GM13977 (cell line): ENCODE data around the gene ESM1.

Source experiments
- DNase-seq: peaks from one replicate; pipeline ENCODE4 v3.0.0; 2012; ENCODE audit warnings: low spot score
- in situ Hi-C: fragments of 300-500 bp; cut with MboI; formaldehyde crosslinking; loops from one replicate; pipeline ENCODE4 v1.12.0; 2022; ENCODE audit warnings: low sequenced_read_pairs, low pct_unique_long_range_greater_than_20kb, mixed read lengths, inconsistent platforms; ENCODE audit not compliant: unreplicated experiment
- TF ChIP-seq, protein P1 (sequence below): IDR thresholded peaks from 2 replicates; pipeline ENCODE4 v1.5.1; 2012; ENCODE audit warnings: mild to moderate bottlenecking, control low read depth; ENCODE audit not compliant: insufficient read depth; ENCODE audit errors: extremely low read depth, missing control alignments

ESM1 gene

DNA sequence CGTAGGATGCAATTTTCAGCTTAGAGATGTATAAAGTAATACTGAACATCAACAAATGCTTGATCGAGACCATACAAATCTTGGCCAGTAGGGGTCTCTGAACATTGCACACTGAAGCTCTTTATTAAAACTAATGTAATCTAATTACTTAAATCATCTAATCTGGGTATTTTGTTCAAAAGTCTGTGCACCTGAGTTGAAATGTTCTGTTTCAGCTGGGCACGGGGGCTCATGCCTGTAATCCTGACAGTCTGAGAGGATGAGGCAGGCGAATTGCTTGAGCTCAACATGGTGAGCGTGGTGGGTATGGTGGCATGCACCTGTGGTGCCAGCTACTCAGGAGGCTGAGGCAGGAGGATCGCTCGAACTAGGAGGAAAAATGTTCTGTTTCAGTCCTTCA, 41.0 kb downstream of the ESM1 start:
- TF ChIP-seq, protein P1, sequence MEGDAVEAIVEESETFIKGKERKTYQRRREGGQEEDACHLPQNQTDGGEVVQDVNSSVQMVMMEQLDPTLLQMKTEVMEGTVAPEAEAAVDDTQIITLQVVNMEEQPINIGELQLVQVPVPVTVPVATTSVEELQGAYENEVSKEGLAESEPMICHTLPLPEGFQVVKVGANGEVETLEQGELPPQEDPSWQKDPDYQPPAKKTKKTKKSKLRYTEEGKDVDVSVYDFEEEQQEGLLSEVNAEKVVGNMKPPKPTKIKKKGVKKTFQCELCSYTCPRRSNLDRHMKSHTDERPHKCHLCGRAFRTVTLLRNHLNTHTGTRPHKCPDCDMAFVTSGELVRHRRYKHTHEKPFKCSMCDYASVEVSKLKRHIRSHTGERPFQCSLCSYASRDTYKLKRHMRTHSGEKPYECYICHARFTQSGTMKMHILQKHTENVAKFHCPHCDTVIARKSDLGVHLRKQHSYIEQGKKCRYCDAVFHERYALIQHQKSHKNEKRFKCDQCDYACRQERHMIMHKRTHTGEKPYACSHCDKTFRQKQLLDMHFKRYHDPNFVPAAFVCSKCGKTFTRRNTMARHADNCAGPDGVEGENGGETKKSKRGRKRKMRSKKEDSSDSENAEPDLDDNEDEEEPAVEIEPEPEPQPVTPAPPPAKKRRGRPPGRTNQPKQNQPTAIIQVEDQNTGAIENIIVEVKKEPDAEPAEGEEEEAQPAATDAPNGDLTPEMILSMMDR = peak; percentile 54
- in situ Hi-C loops = no loop called here
- peak; percentile 32 for DNase-seq

DNA sequence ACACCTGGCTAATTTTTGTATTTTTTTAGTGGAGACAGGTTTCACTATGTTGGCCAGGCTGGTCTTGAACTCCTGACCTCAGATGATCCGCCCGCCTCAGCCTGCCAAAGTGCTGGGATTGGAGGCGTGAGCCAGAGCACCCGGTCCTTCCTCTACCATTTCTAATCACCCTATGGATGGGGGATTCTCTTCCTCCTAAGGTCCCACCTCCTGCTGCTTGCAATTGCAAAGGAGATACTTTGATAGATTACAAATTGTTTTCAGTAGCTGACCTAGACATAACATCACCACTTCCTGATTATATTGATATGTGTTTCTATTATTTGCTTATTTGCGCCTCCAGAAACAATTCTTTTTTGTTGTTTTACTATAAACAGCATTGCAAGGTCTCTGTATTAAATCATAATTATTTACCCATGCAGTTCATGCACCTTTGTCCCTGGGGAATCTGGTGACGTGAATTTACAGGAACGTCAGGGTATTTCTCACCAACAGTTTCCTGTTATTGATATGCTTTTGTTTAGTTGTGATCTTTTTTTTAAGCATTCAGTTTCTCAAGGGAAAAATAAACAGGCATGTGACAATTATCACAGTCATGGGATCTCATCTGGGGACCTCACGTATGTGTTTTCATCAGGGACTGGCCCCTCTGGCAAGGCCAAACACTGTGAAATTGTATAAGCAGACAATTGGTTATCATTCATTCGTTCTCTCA, 43.2 kb downstream of the ESM1 start:
- TF ChIP-seq, protein P1 = no peak
- in situ Hi-C loops = no loop called here
- no peak for DNase-seq

DNA sequence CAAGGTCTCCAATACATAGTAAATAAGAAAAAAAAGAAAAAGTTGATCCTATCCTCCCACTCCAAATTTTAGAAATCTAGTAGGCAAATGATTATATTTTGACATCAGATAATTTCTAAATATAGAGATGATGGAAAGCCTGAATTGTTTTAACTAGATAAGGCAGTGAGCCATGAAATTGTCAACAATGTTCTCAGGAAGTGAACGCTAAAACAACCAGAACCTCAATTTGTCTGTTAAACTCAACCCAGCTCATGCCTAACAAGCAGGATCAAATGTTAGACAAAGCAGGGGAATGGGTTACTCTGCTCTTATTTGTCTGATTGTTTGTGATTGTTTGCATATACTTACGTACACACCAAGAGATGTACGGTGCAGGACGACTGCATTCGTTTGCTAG, 49.2 kb downstream of the ESM1 start:
- TF ChIP-seq, protein P1 = no peak

DNA sequence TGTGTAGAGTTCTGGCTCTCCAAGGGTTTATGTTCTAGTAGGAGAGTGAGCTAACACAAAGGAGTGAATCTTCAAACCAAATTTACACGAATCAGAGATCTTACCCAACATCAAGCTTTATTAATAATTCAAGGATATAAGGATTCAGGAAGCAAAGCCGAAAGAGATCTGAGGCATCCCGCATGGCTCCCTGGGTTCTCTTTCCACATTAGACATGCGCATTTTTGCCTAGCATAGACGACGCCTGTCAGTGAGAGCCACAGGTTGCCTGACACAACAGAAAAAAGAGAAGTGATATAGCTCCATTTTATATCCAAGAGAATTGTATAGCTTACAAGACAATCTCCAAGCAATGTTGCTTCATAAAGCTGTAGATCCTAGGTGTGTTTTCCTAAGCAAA, 52.6 kb downstream of the ESM1 start:
- no peak for DNase-seq
- in situ Hi-C loops = no loop called here
- TF ChIP-seq, protein P1 = no peak

More for the DNA sequence above, 49.2 kb downstream of the ESM1 start:
- no peak for DNase-seq
- in situ Hi-C loops = no loop called here

DNA sequence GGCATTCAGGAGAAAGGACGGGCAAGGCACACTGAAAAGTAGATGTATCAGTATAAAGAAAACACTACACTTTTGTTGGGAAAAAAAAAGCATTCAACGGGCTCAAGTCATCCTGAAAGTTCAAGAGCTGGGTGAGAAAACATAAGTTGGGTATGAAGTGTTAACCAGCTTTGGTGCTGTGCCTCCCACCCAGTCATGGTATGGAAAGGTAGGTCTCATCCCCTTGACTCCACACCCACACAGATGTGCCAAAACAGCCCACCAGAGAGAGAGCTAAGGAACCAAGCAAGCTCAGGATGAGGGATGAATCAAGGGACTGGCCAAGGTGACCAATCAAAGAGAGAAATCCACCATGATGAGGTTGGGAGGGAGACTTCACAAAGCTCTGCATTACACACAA, 54.7 kb downstream of the ESM1 start:
- TF ChIP-seq, protein P1 = no peak
- in situ Hi-C loops = no loop called here
- no peak for DNase-seq
